ENCODE data around the gene MRPL36.

GRCh38 chr5:1815881-1816292 lies 16.2 kb upstream of the MRPL36 start:
- no peak for TF ChIP-seq CTCF (IDR thresholded peaks at IDR 0.05)
- TF ChIP-seq ZFX (IDR thresholded peaks at IDR 0.05; ENCODE audit: borderline replicate concordance) = no peak
